GM19099 (cell line): ENCODE data around the gene ARFRP1.

ENCODE experiments used
- POLR2A ChIP-seq: IDR thresholded peaks from 3 replicates; pipeline ENCODE4 v1.6.1; 2011; ENCODE audit warnings: low read depth; ENCODE audit not compliant: insufficient read length; ENCODE audit errors: extremely low read depth

ARFRP1 gene

GRCh38 chr20:63685269-63686026, 22.3 kb downstream of the ARFRP1 start:
- TF ChIP-seq POLR2A = no peak

GRCh38 chr20:63682384-63683139, 25.2 kb downstream of the ARFRP1 start:
- no peak for TF ChIP-seq POLR2A

GRCh38 chr20:63681609-63682142, 26.1 kb downstream of the ARFRP1 start:
- TF ChIP-seq POLR2A = no peak

GRCh38 chr20:63680857-63681608, 26.7 kb downstream of the ARFRP1 start:
- TF ChIP-seq POLR2A = no peak

GRCh38 chr20:63680427-63680826, 27.3 kb downstream of the ARFRP1 start:
- TF ChIP-seq POLR2A = no peak

GRCh38 chr20:63679799-63680305, 27.9 kb downstream of the ARFRP1 start:
- TF ChIP-seq POLR2A = no peak

- TF ChIP-seq POLR2A = no peak
These were observed 28.9 kb downstream of the ARFRP1 start for GRCh38 chr20:63678667-63679465.

GRCh38 chr20:63678071-63678470, 29.7 kb downstream of the ARFRP1 start:
- no peak for TF ChIP-seq POLR2A

- TF ChIP-seq POLR2A = no peak
These were observed 32.0 kb downstream of the ARFRP1 start for GRCh38 chr20:63675681-63676368.

- TF ChIP-seq POLR2A = no peak
These were observed 33.8 kb downstream of the ARFRP1 start for GRCh38 chr20:63673951-63674350.

GRCh38 chr20:63672666-63673065, 35.1 kb downstream of the ARFRP1 start:
- TF ChIP-seq POLR2A = no peak

- no peak for TF ChIP-seq POLR2A
These were observed 39.4 kb downstream of the ARFRP1 start for GRCh38 chr20:63668351-63668750.

- no peak for TF ChIP-seq POLR2A
These were observed 39.9 kb downstream of the ARFRP1 start for GRCh38 chr20:63667858-63668257.

GRCh38 chr20:63665708-63666107, 42.1 kb downstream of the ARFRP1 start:
- TF ChIP-seq POLR2A = no peak
